ENCODE measurements around the gene LEMD2.

DNA sequence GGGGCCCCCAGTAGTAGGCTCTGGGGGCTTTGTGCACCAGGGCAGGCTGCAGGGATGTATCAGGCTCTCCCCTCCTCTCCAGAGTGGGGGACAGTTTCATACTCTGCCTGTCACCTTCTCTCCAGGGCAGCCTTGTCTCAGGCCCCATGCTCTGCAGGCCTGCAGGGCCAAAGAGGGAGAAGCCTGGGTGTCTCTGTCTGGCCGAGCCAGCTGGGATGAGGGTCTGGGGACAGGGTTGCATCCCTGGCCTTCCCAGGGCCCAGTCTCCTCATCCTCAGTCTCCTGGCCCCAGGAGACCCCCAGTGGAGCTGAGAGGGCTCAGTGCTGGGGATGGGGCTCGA lies 27.4 kb downstream of the LEMD2 start:
- TF ChIP-seq, protein P1, sequence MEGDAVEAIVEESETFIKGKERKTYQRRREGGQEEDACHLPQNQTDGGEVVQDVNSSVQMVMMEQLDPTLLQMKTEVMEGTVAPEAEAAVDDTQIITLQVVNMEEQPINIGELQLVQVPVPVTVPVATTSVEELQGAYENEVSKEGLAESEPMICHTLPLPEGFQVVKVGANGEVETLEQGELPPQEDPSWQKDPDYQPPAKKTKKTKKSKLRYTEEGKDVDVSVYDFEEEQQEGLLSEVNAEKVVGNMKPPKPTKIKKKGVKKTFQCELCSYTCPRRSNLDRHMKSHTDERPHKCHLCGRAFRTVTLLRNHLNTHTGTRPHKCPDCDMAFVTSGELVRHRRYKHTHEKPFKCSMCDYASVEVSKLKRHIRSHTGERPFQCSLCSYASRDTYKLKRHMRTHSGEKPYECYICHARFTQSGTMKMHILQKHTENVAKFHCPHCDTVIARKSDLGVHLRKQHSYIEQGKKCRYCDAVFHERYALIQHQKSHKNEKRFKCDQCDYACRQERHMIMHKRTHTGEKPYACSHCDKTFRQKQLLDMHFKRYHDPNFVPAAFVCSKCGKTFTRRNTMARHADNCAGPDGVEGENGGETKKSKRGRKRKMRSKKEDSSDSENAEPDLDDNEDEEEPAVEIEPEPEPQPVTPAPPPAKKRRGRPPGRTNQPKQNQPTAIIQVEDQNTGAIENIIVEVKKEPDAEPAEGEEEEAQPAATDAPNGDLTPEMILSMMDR (IDR thresholded peaks at IDR 0.05) = no peak
- TF ChIP-seq POLR2A (IDR thresholded peaks at IDR 0.05) = no peak

Data from esophagus squamous epithelium (tissue), 4 donors.